Liver (tissue), 9 donors: Measurements from ENCODE around the gene XYLT1. TPM values are rescaled to one million over a fixed set of nuclear protein-coding genes. Genes with fewer than 3 reads are reported as not detected.
A peak's percentile ranks its signal among the peaks of the same experiment; 100 is the strongest.

Experiments used
- DNase-seq: peaks from one replicate; pipeline ENCODE4 v3.0.0-alpha.2; 2017; ENCODE audit warnings: low spot score
- H3K27ac ChIP-seq, 2 donors: one replicate each; pipeline ENCODE4 v1.7.0; 2013; ENCODE audit warnings: inconsistent platforms in 2 of 2, low read length in 2 of 2, control low read depth in 1 of 2, low read depth in 1 of 2, mild to moderate bottlenecking in 1 of 2
- H3K27me3 ChIP-seq, 4 donors: one replicate each; pipeline versions ENCODE4 v1.6.1 to v1.7.0; 2013; ENCODE audit warnings: low read length in 3 of 4, inconsistent platforms in 1 of 4, mild to moderate bottlenecking in 1 of 4, moderate library complexity in 1 of 4; ENCODE audit not compliant: control insufficient read depth in 4 of 4, insufficient read depth in 4 of 4
- H3K36me3 ChIP-seq, 4 donors: one replicate each; pipeline versions ENCODE4 v1.6.1 to v1.7.0; 2013; ENCODE audit warnings: low read length in 3 of 4, mild to moderate bottlenecking in 3 of 4, low read depth in 1 of 4, moderate library complexity in 1 of 4; ENCODE audit not compliant: control insufficient read depth in 4 of 4, insufficient read depth in 3 of 4
- H3K4me1 ChIP-seq, 4 donors: one replicate each; pipeline versions ENCODE4 v1.6.1 to v1.7.0; 2013; ENCODE audit warnings: low read length in 3 of 4, mild to moderate bottlenecking in 3 of 4, moderate library complexity in 1 of 4; ENCODE audit not compliant: control insufficient read depth in 4 of 4, insufficient read depth in 4 of 4
- H3K4me3 ChIP-seq, 3 donors: one replicate each; pipeline versions ENCODE4 v1.6.1 to v1.7.0; 2013; ENCODE audit warnings: low read length in 3 of 3, control low read depth in 1 of 3, low read depth in 1 of 3, mild to moderate bottlenecking in 1 of 3
- H3K9ac ChIP-seq, 2 donors: one replicate each; pipeline ENCODE4 v1.7.0; 2013; ENCODE audit warnings: low read length in 2 of 2, mild to moderate bottlenecking in 2 of 2, moderate library complexity in 2 of 2, control low read depth in 1 of 2, low read depth in 1 of 2
- H3K9me3 ChIP-seq, 4 donors: one replicate each; pipeline versions ENCODE4 v1.6.1 to v1.7.0; 2013; ENCODE audit warnings: low read length in 3 of 4; ENCODE audit not compliant: control insufficient read depth in 4 of 4
- ATF3 ChIP-seq: IDR thresholded peaks from 2 replicates; pipeline ENCODE4 v1.6.1; 2016; ENCODE audit warnings: antibody characterized with exemption
- CTCF ChIP-seq: fragments of 150-350 bp; IDR thresholded peaks from 2 replicates; pipeline ENCODE4 v1.5.1; 2017; ENCODE audit warnings: improper control_type of control experiment, low read depth, low read length; ENCODE audit not compliant: missing input control
- EGR1 ChIP-seq, 2 donors: IDR thresholded peaks; 2 replicates each; pipeline ENCODE4 v1.6.1; 2016 to 2018; ENCODE audit warnings: antibody characterized with exemption in 2 of 2, low read depth in 2 of 2
- GABPA ChIP-seq, 2 donors: IDR thresholded peaks in 1 of 2; conservative IDR thresholded peaks in 1 of 2; 2 replicates each; pipeline ENCODE4 v1.6.1; 2016; ENCODE audit warnings: antibody characterized with exemption in 2 of 2, mild to moderate bottlenecking in 1 of 2, moderate library complexity in 1 of 2
- HNF4A ChIP-seq, 2 donors: conservative IDR thresholded peaks; 2 replicates each; pipeline ENCODE4 v1.6.1; 2016; ENCODE audit warnings: antibody characterized with exemption in 2 of 2, mild to moderate bottlenecking in 2 of 2
- HNF4G ChIP-seq: IDR thresholded peaks from 2 replicates; pipeline ENCODE4 v1.6.1; 2016; ENCODE audit warnings: antibody characterized with exemption
- JUND ChIP-seq, 2 donors: IDR thresholded peaks; 2 replicates each; pipeline ENCODE4 v1.6.1; 2016; ENCODE audit warnings: antibody characterized with exemption in 2 of 2
- RAD21 ChIP-seq, 2 donors: IDR thresholded peaks; 2 replicates each; pipeline ENCODE4 v1.6.1; 2016; ENCODE audit warnings: antibody characterized with exemption in 2 of 2, mild to moderate bottlenecking in 2 of 2
- REST ChIP-seq: IDR thresholded peaks from 2 replicates; pipeline ENCODE4 v1.6.1; 2016; ENCODE audit warnings: antibody characterized with exemption, mild to moderate bottlenecking
- RXRA ChIP-seq, 2 donors: IDR thresholded peaks; 2 replicates each; pipeline ENCODE4 v1.6.1; 2017 to 2018; ENCODE audit warnings: antibody characterized with exemption in 2 of 2, mild to moderate bottlenecking in 1 of 2
- SP1 ChIP-seq: IDR thresholded peaks from 2 replicates; pipeline ENCODE4 v1.6.1; 2018; ENCODE audit warnings: antibody characterized with exemption, mild to moderate bottlenecking
- TAF1 ChIP-seq: conservative IDR thresholded peaks from 2 replicates; pipeline ENCODE4 v1.6.1; 2016; ENCODE audit warnings: antibody characterized with exemption, mild to moderate bottlenecking
- YY1 ChIP-seq: IDR thresholded peaks from 2 replicates; pipeline ENCODE4 v1.6.1; 2016; ENCODE audit warnings: antibody characterized with exemption, mild to moderate bottlenecking
- WGBS: extraction: QIAGEN DNeasy Blood & Tissue Kit; methylation state at CpG from one replicate; pipeline ENCODE4 v1.1.7; 2013; 5-methylcytosine and 5-hydroxymethylcytosine counted together
- polyA plus RNA-seq, 2 donors: library from polyadenylated mRNA; stranded (reverse) in 1 of 2; unstranded in 1 of 2; fragments of 200-250 nt in 1 of 2; fragments of >200 nt in 1 of 2; fragmentation: Nextera tagmentation in 1 of 2; extraction: Ambion mirVana in 1 of 2; gene quantifications; one replicate each; pipeline versions ENCODE4 v1.2.1 to v1.2.3, GENCODE V29; 2013 to 2015
- total RNA-seq, 2 donors: library from RNA; depleted of rRNA; stranded (reverse); fragments of >200 nt; gene quantifications; one replicate each; pipeline ENCODE4 v1.2.3, GENCODE V29; 2014
- TF ChIP-seq, protein P1 (sequence below): IDR thresholded peaks from 2 replicates; pipeline ENCODE4 v1.6.1; 2016; ENCODE audit warnings: antibody characterized with exemption
- TF ChIP-seq, protein P2 (sequence below): IDR thresholded peaks from 2 replicates; pipeline ENCODE4 v1.6.1; 2016; ENCODE audit warnings: antibody characterized with exemption
- donor health status: healthy.
- donor health status: healthy.
- donor health status: healthy.
- donor health status: healthy.
- donor health status: healthy.

The XYLT1 gene
- total and polyA plus RNA-seq, 4 donors: 0.25 to 2.3 (median 0.53) TPM

DNA sequence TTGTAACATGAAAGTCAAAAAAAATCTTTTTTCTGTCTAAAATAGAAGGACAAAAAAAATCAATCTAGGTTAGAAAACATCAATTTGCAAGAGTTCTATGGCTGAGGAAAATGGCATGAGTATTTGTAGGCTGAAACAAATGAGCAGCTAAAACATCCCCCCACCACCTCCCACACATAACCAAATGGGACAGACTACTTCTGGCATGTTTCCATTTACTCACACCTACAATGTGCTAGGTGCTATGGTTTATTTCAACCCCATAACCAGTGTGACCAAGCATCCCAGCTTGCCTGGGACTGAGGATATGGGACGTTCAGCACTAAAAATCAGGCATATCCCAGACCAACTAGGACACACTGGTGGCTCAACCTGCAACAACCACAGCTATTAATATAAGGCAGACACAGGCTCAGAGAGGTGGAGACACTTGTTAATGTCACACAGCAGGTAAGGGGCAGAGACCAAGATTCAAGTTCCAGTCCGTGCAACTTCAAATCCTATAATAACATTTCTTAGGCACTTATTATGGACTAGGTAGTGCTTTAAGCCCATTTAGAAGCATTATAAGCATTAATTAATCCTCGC lies 96.0 kb downstream of the XYLT1 start:
- Histone ChIP-seq H3K27ac (no peak overlapping the region), H3K36me3 (no peaks in the 10 kb centered on the region), H3K4me3 (no peak overlapping the region), H3K27me3 (no peaks in the 10 kb centered on the region), H3K9ac (no peak overlapping the region), H3K9me3 (no peaks in the 10 kb centered on the region), H3K4me1 (no peaks in the 10 kb centered on the region)
- TF ChIP-seq EGR1 (IDR thresholded peaks at IDR 0.05; ENCODE audit: low read depth in 2 of 2) (no peak), TAF1 (no peak), ATF3 (no peak), GABPA (IDR thresholded peaks at IDR 0.05 in 1 of 2, conservative IDR thresholded peaks at IDR 0.05 in 1 of 2) (no peak), HNF4G (no peak), YY1 (no peak), HNF4A (conservative IDR thresholded peaks at IDR 0.05) (no peak)
- 79% methylated on average over 3 of the region's 3 CpGs for WGBS
- DNase-seq: no peak

DNA sequence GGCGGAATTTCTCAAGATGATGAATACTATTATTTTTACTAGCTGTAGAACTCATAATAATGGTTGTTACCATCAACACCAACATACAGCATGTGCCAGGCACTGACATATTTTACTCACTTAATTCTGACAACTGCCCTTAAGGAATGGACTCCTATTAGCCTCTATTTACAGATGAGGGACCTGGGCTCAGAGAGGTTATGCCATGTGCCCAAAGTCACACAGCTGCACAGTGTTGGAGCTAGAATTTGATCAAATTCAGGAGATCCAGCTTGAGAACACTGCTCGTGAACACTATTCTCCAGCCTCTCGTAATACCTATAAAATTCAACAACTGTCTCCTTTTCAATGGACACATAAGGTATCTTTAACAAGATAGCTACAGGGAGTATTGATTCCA lies 97.2 kb downstream of the XYLT1 start:
- Histone ChIP-seq H3K4me1 (no peaks in the 10 kb centered on the region), H3K27ac (no peak overlapping the region), H3K9ac (no peak overlapping the region), H3K4me3 (no peak overlapping the region), H3K9me3 (no peaks in the 10 kb centered on the region), H3K36me3 (no peaks in the 10 kb centered on the region), H3K27me3 (no peaks in the 10 kb centered on the region)
- DNase-seq: no peak
- no peak for TF ChIP-seq TAF1
- no peak for TF ChIP-seq SP1
- no peak for TF ChIP-seq RAD21 (IDR thresholded peaks at IDR 0.05)
- TF ChIP-seq EGR1 (IDR thresholded peaks at IDR 0.05; ENCODE audit: low read depth in 2 of 2): no peak
- TF ChIP-seq GABPA (IDR thresholded peaks at IDR 0.05 in 1 of 2, conservative IDR thresholded peaks at IDR 0.05 in 1 of 2): no peak
- no peak for TF ChIP-seq RXRA (IDR thresholded peaks at IDR 0.05)
- TF ChIP-seq ATF3: no peak
- TF ChIP-seq, protein P1, sequence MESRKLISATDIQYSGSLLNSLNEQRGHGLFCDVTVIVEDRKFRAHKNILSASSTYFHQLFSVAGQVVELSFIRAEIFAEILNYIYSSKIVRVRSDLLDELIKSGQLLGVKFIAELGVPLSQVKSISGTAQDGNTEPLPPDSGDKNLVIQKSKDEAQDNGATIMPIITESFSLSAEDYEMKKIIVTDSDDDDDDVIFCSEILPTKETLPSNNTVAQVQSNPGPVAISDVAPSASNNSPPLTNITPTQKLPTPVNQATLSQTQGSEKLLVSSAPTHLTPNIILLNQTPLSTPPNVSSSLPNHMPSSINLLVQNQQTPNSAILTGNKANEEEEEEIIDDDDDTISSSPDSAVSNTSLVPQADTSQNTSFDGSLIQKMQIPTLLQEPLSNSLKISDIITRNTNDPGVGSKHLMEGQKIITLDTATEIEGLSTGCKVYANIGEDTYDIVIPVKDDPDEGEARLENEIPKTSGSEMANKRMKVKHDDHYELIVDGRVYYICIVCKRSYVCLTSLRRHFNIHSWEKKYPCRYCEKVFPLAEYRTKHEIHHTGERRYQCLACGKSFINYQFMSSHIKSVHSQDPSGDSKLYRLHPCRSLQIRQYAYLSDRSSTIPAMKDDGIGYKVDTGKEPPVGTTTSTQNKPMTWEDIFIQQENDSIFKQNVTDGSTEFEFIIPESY: no peak
- no peak for TF ChIP-seq CTCF
- TF ChIP-seq JUND (IDR thresholded peaks at IDR 0.05): no peak
- WGBS: 90% methylated on average over 3 of the region's 3 CpGs

DNA sequence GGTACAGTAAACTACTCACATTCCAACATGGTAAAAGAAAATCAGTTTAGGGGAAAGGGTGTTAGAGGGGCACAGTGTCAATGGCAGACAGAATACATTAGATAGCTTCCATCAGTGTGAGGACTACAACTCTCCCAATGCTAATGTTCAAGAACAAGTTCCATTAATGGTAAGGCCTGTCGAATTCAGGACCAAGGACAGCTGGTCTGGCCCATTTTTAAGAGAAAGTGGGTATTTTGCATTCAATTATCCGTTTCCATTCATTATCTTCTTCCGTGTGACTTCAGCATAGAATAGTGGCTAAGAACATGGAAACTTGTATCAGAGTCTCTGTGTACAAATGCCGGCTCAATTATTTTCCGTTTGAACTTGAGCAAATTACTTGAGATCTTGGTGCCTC lies 98.4 kb downstream of the XYLT1 start:
- WGBS: 78% methylated on average over 5 of the region's 5 CpGs
- no peak overlapping the region for H3K9ac ChIP-seq

More for the DNA sequence above, 98.4 kb downstream of the XYLT1 start:
- TF ChIP-seq, protein P2, sequence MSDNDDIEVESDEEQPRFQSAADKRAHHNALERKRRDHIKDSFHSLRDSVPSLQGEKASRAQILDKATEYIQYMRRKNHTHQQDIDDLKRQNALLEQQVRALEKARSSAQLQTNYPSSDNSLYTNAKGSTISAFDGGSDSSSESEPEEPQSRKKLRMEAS: no peak
- TF ChIP-seq REST (peak; percentile 96), EGR1 (IDR thresholded peaks at IDR 0.05; ENCODE audit: low read depth in 2 of 2) (no peak), ATF3 (no peak), JUND (IDR thresholded peaks at IDR 0.05) (no peak), HNF4A (conservative IDR thresholded peaks at IDR 0.05) (no peak), RXRA (IDR thresholded peaks at IDR 0.05) (no peak)
- Histone ChIP-seq H3K27me3 (no peaks in the 10 kb centered on the region), H3K36me3 (no peaks in the 10 kb centered on the region), H3K27ac (no peak overlapping the region), H3K9me3 (no peaks in the 10 kb centered on the region), H3K4me3 (no peak overlapping the region), H3K4me1 (peaks cover 0 to 2% (median 0%) of the 10 kb centered on the region in 4 donors)
- DNase-seq: no peak
